HepG2 (cell line): ENCODE measurements around the gene CLUH. TPM values are rescaled to one million over a fixed set of nuclear protein-coding genes. Genes with fewer than 3 reads are reported as not detected.

Source experiments
- ERF ChIP-seq: IDR thresholded peaks from 2 replicates; pipeline ENCODE4 v1.6.1; 2018; ENCODE audit warnings: missing biosample characterization, missing genetic modification reagents
- JUN ChIP-seq: sonication (generic); formaldehyde crosslinking; IDR thresholded peaks from 2 replicates; pipeline ENCODE4 v1.4.0; 2020; ENCODE audit warnings: mild to moderate bottlenecking, missing genetic modification reagents
- KLF16 ChIP-seq, 2 experiments: sonication (generic) in 1 of 2; formaldehyde crosslinking in 1 of 2; IDR thresholded peaks; 2 replicates each; pipeline versions ENCODE4 v1.6.1 to v1.8.0; 2016 to 2023; ENCODE audit warnings: missing genetic modification reagents in 2 of 2, missing compliant biosample characterization in 1 of 2
- ZBTB7A ChIP-seq: sonication (generic); formaldehyde crosslinking; IDR thresholded peaks from 2 replicates; pipeline ENCODE4 v1.8.0; 2022; ENCODE audit warnings: mild to moderate bottlenecking, missing genetic modification reagents
- ZNF160 ChIP-seq: sonication (generic); formaldehyde crosslinking; IDR thresholded peaks from 2 replicates; pipeline ENCODE4 v1.8.0; 2022; ENCODE audit warnings: mild to moderate bottlenecking, inconsistent platforms, missing genetic modification reagents
- ZNF256 ChIP-seq: sonication (generic); formaldehyde crosslinking; conservative IDR thresholded peaks from 2 replicates; pipeline ENCODE4 v1.4.0; 2020; ENCODE audit warnings: missing genetic modification reagents
- ZNF556 ChIP-seq: sonication (generic); formaldehyde crosslinking; IDR thresholded peaks from 2 replicates; pipeline ENCODE4 v1.4.0; 2020; ENCODE audit warnings: mild to moderate bottlenecking, missing genetic modification reagents, borderline replicate concordance
- ZNF746 ChIP-seq: sonication (generic); formaldehyde crosslinking; IDR thresholded peaks from 2 replicates; pipeline ENCODE4 v1.8.0; 2022; ENCODE audit warnings: mild to moderate bottlenecking, missing genetic modification reagents
- ZNF839 ChIP-seq: sonication (generic); formaldehyde crosslinking; IDR thresholded peaks from 2 replicates; pipeline ENCODE4 v1.4.0; 2020; ENCODE audit warnings: missing genetic modification reagents, mild to moderate bottlenecking, borderline replicate concordance
- polyA plus RNA-seq, 8 experiments: library from polyadenylated mRNA; depleted of rRNA in 3 of 8; stranded (reverse) in 7 of 8; unstranded in 1 of 8; fragments of >200 nt; fragmentation: Illumina TruSeq in 4 of 8; extraction: Trizol in 4 of 8; gene quantifications; 2 replicates each; pipeline versions ENCODE4 v1.2.1 to v1.2.3, GENCODE V29; 2011 to 2016; ENCODE audit warnings: low read depth in 4 of 8, missing spikeins in 1 of 8, mixed read lengths in 1 of 8; ENCODE audit not compliant: insufficient read depth in 1 of 8
- total RNA-seq, 5 experiments: library from RNA; depleted of rRNA; stranded (reverse); fragments of >200 nt; fragmentation: Illumina TruSeq; extraction: Trizol; gene quantifications; 2 replicates each; pipeline ENCODE4 v1.2.3, GENCODE V29; 2016; ENCODE audit warnings: low read depth in 1 of 5
- TF ChIP-seq, protein P1 (sequence below): sonication (generic); formaldehyde crosslinking; IDR thresholded peaks from 2 replicates; pipeline ENCODE4 v1.8.0; 2022; ENCODE audit warnings: missing genetic modification reagents, mild to moderate bottlenecking, inconsistent platforms, borderline replicate concordance
- TF ChIP-seq, protein P2 (sequence below): sonication (generic); formaldehyde crosslinking; IDR thresholded peaks from 2 replicates; pipeline ENCODE4 v1.5.0; 2020; ENCODE audit warnings: missing genetic modification reagents
- TF ChIP-seq, protein P3 (sequence below): sonication (generic); formaldehyde crosslinking; IDR thresholded peaks from 2 replicates; pipeline ENCODE4 v1.8.0; 2023; ENCODE audit warnings: mild to moderate bottlenecking, missing genetic modification reagents
- TF ChIP-seq, protein P4 (sequence below): sonication (generic); formaldehyde crosslinking; IDR thresholded peaks from 2 replicates; pipeline ENCODE4 v1.4.0; 2020; ENCODE audit warnings: missing genetic modification reagents
- TF ChIP-seq, protein P5 (sequence below): sonication (generic); formaldehyde crosslinking; IDR thresholded peaks from 2 replicates; pipeline ENCODE4 v1.4.0; 2020; ENCODE audit warnings: low read depth, mild to moderate bottlenecking, missing genetic modification reagents
- TF ChIP-seq, protein P6 (sequence below), 2 experiments: sonication (generic) in 1 of 2; formaldehyde crosslinking in 1 of 2; IDR thresholded peaks; 2 replicates each; pipeline versions ENCODE4 v1.5.1 to v1.6.1; 2011 to 2020; ENCODE audit warnings: borderline replicate concordance in 1 of 2, low read depth in 1 of 2, low read length in 1 of 2, mild to moderate bottlenecking in 1 of 2, missing genetic modification reagents in 1 of 2, moderate library complexity in 1 of 2
- TF ChIP-seq, protein P7 (sequence below): IDR thresholded peaks from 2 replicates; pipeline ENCODE4 v1.6.1; 2016; ENCODE audit warnings: missing genetic modification reagents, missing compliant biosample characterization

The CLUH gene
- total and polyA plus RNA-seq, 2 of the 13 experiments (the other 11 are each of a cell fraction or from before 2014, with no cell fraction given) = 30.9 to 60.5 TPM

DNA sequence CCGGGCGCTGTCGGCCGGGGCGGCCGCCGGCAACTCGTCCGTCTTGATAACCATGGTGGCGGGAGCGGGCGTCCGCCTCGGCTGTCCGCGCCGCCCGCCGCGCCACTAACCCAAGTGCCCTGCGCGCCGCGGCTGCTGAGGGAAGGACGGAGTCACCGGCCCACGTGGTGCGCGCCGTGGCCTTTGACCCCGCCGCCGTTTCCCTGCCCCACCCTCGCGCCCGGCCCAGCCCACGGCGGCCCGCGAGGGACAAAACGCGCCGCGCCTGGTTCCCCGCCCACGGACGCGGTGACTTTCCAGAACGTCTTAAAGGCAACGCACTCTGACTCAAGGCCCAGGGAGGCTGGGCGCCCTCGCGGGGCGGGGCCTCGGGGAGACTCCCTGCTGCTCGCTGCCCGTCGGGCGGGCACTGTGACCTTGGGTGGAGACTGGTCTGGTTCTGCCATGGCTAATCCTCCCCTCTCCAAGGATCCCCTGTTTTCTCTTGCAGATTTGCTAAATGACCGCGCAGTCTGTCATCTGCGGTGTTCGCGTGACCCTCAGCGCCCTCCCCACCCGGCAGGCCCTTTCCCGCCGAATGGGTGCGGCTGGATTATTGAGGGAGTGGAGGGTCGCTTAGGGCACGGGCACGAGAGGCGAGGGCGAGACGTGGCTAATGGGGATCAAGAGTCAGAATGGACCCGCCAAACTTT, at the start of gene CLUH (continued):
- TF ChIP-seq, protein P1, sequence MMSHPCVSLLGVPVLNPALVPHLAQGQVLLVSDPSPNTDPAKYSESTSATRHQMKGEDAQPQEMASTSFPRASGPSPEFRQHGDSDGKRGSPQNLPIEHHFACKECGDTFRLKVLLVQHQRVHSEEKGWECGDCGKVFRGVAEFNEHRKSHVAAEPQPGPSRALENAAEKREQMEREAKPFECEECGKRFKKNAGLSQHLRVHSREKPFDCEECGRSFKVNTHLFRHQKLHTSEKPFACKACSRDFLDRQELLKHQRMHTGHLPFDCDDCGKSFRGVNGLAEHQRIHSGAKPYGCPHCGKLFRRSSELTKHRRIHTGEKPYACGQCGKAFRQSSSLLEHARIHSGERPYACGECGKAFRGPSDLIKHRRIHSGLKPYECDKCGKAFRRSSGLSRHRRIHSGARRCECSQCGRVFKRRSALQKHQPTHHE (CRISPR knock-in tag) = 0 out of 2 replicates have a peak, but pooled peaks have one; percentile 51
- TF ChIP-seq, protein P2, sequence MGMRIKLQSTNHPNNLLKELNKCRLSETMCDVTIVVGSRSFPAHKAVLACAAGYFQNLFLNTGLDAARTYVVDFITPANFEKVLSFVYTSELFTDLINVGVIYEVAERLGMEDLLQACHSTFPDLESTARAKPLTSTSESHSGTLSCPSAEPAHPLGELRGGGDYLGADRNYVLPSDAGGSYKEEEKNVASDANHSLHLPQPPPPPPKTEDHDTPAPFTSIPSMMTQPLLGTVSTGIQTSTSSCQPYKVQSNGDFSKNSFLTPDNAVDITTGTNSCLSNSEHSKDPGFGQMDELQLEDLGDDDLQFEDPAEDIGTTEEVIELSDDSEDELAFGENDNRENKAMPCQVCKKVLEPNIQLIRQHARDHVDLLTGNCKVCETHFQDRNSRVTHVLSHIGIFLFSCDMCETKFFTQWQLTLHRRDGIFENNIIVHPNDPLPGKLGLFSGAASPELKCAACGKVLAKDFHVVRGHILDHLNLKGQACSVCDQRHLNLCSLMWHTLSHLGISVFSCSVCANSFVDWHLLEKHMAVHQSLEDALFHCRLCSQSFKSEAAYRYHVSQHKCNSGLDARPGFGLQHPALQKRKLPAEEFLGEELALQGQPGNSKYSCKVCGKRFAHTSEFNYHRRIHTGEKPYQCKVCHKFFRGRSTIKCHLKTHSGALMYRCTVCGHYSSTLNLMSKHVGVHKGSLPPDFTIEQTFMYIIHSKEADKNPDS = 0 out of 2 replicates have a peak, but pooled peaks have one; percentile 29
- TF ChIP-seq KLF16 (CRISPR knock-in tag; IDR thresholded peaks at IDR 0.05) = peak in 1 of 2 experiments; percentile 87; a peak in 2 of 4 replicates
- no peak; the same call in 1 of the 2 replicates for TF ChIP-seq ZNF839 (CRISPR knock-in tag)
- TF ChIP-seq ERF = peak; percentile 83
- TF ChIP-seq, protein P3, sequence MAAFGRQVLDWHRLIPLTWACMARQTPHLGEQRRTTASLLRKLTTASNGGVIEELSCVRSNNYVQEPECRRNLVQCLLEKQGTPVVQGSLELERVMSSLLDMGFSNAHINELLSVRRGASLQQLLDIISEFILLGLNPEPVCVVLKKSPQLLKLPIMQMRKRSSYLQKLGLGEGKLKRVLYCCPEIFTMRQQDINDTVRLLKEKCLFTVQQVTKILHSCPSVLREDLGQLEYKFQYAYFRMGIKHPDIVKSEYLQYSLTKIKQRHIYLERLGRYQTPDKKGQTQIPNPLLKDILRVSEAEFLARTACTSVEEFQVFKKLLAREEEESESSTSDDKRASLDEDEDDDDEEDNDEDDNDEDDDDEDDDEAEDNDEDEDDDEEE (CRISPR knock-in tag) = peak; percentile 44; the same call in 1 of the 2 replicates
- TF ChIP-seq, protein P4, sequence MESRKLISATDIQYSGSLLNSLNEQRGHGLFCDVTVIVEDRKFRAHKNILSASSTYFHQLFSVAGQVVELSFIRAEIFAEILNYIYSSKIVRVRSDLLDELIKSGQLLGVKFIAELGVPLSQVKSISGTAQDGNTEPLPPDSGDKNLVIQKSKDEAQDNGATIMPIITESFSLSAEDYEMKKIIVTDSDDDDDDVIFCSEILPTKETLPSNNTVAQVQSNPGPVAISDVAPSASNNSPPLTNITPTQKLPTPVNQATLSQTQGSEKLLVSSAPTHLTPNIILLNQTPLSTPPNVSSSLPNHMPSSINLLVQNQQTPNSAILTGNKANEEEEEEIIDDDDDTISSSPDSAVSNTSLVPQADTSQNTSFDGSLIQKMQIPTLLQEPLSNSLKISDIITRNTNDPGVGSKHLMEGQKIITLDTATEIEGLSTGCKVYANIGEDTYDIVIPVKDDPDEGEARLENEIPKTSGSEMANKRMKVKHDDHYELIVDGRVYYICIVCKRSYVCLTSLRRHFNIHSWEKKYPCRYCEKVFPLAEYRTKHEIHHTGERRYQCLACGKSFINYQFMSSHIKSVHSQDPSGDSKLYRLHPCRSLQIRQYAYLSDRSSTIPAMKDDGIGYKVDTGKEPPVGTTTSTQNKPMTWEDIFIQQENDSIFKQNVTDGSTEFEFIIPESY (CRISPR knock-in tag) = peak; percentile 41; the same call in 1 of the 2 replicates
- peak; percentile 88 for TF ChIP-seq ZNF556 (CRISPR knock-in tag)
- TF ChIP-seq ZNF746 (CRISPR knock-in tag) = peak; percentile 19; the same call in 1 of the 2 replicates
- TF ChIP-seq ZNF256 (CRISPR knock-in tag) = no peak
- TF ChIP-seq, protein P5, sequence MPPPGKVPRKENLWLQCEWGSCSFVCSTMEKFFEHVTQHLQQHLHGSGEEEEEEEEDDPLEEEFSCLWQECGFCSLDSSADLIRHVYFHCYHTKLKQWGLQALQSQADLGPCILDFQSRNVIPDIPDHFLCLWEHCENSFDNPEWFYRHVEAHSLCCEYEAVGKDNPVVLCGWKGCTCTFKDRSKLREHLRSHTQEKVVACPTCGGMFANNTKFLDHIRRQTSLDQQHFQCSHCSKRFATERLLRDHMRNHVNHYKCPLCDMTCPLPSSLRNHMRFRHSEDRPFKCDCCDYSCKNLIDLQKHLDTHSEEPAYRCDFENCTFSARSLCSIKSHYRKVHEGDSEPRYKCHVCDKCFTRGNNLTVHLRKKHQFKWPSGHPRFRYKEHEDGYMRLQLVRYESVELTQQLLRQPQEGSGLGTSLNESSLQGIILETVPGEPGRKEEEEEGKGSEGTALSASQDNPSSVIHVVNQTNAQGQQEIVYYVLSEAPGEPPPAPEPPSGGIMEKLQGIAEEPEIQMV (CRISPR knock-in tag) = peak; percentile 96
- TF ChIP-seq, protein P6, sequence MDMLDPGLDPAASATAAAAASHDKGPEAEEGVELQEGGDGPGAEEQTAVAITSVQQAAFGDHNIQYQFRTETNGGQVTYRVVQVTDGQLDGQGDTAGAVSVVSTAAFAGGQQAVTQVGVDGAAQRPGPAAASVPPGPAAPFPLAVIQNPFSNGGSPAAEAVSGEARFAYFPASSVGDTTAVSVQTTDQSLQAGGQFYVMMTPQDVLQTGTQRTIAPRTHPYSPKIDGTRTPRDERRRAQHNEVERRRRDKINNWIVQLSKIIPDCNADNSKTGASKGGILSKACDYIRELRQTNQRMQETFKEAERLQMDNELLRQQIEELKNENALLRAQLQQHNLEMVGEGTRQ (IDR thresholded peaks at IDR 0.05; ENCODE audit: low read depth, low read length) = peak; percentile 79
- TF ChIP-seq, protein P6 (CRISPR knock-in tag; IDR thresholded peaks at IDR 0.05; ENCODE audit: borderline replicate concordance) = peak; percentile 26; the same call in 1 of the 2 replicates
- TF ChIP-seq JUN (CRISPR knock-in tag) = 0 out of 2 replicates have a peak, but pooled peaks have one; percentile 44
- TF ChIP-seq, protein P7, sequence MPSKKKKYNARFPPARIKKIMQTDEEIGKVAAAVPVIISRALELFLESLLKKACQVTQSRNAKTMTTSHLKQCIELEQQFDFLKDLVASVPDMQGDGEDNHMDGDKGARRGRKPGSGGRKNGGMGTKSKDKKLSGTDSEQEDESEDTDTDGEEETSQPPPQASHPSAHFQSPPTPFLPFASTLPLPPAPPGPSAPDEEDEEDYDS (CRISPR knock-in tag) = peak; percentile 64; the same call in 1 of the 2 replicates
- TF ChIP-seq ZBTB7A = 0 out of 2 replicates have a peak, but pooled peaks have one; percentile 13
- no peak for TF ChIP-seq ZNF160 (CRISPR knock-in tag)
